CD4-positive, alpha-beta T cell treated with Interleukin-6 for 4 hours (primary cell): Measurements from ENCODE around the gene PRMT3.
"Not testable (repeated sequence)": the region's sequence is repeated elsewhere in the genome, so short reads cannot be mapped to it uniquely, and the experiment has no call there.

Experiments
- DNase-seq: peaks from one replicate; pipeline ENCODE4 v3.0.0-alpha.2; 2020; ENCODE audit warnings: mixed read lengths

Gene PRMT3

GRCh38 chr11:20374741-20375300 lies 12.7 kb upstream of the PRMT3 start:
- DNase-seq, result no peak

DNA sequence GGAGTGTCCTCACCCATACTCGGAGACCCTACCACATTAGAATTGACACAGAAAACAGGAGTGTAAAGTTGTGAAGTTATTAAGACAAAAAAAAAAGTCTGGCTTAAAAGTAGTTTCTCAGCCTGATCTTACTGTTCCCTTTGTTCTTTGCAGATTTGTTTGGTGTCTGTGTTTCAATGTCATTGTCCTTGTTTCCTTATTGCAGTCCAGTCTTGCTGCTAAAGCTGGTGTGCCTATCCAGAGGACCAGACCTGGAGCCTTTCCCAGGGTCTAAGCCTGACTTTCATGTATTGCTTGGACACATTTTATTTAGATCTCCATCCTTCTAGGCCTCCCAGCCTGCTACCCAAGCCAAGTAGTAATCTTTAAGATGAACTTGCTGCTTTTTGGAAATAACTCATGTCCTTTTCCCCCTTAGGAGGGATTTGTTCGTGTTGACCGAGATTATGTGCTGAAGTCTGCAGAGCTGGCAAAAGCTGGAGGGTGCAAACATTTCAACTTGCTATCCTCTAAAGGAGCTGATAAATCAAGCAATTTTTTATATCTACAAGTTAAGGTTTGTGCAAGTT lies 11.3 kb upstream of the PRMT3 start:
- no peak for DNase-seq

GRCh38 chr11:20385996-20386395 lies 1.5 kb upstream of the PRMT3 start:
- not testable (repeated sequence) for DNase-seq

- no peak for DNase-seq
Observed at GRCh38 chr11:20388096-20389055, 860 bp downstream of the PRMT3 start.

DNA sequence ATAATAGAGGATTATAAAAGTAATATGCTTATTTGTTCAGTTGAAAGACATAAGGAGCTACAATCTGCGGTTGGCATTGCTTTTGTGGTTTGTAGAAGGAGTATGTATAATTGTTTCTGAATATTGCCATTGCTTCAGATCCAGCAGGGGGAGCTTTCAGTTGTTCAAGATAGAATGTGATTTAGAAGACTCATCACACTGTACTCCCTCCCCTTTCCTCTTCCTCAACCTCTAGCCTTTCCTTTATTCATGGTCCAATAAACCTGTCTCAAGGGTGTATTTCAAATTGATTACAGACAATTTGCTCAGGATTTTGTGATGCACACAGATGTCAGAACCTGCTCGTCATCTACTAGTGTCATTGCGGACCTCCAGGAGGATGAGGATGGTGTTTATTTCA lies 9.8 kb downstream of the PRMT3 start:
- DNase-seq, result peak; percentile 26

GRCh38 chr11:20399498-20399897 lies 12.0 kb downstream of the PRMT3 start:
- DNase-seq, result no peak

- DNase-seq, result no peak
Observed at GRCh38 chr11:20403059-20403458, 15.5 kb downstream of the PRMT3 start.

- no peak for DNase-seq
Observed at GRCh38 chr11:20406484-20406883, 19.0 kb downstream of the PRMT3 start.

GRCh38 chr11:20407344-20407743 lies 19.8 kb downstream of the PRMT3 start:
- no peak for DNase-seq

- DNase-seq, result no peak
Observed at GRCh38 chr11:20415432-20415831, 27.9 kb downstream of the PRMT3 start.

- no peak for DNase-seq
Observed at GRCh38 chr11:20417771-20418170, 30.3 kb downstream of the PRMT3 start.

DNA sequence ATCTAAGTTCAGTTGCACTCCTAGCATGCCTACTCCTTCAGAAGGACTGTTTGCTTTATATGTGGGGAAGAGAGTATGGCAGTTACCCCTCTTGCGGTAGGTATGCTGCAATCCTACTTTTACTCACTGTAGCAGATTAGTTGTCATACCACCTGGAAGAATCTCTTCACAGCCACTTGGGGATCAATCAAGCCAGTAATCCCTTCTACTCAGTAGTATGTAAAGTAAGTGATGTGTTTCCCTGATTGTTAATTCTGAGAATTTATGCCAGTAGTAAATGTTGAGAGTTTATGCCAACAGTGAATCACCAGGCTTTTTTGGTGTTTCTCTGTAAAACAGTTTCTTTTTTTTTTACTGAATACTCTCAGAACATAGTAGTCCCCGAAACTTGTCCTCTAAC lies 34.4 kb downstream of the PRMT3 start:
- DNase-seq, result no peak

- DNase-seq, result no peak
Observed at GRCh38 chr11:20429216-20429615, 41.7 kb downstream of the PRMT3 start.

GRCh38 chr11:20438637-20439036 lies 51.1 kb downstream of the PRMT3 start:
- DNase-seq, result no peak

DNA sequence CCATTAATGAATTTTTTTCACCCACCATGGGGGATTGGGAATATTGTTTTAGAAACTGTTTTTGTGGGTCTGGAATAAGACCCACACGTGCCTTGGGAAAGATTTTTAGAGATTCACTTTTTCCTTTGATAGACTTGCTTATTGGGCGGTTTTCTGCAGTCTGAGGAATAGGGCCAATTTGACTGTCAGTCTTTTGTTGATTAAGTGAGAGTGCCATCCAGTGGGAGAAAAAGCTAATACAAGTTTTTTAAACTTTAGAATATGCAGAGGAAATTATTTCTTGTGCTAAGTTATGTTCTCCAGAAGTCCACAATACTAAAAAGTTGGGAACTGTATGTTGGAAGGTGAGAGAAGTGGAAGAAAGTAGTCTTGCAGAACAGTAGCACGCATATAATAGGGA lies 56.1 kb downstream of the PRMT3 start:
- no peak for DNase-seq

DNA sequence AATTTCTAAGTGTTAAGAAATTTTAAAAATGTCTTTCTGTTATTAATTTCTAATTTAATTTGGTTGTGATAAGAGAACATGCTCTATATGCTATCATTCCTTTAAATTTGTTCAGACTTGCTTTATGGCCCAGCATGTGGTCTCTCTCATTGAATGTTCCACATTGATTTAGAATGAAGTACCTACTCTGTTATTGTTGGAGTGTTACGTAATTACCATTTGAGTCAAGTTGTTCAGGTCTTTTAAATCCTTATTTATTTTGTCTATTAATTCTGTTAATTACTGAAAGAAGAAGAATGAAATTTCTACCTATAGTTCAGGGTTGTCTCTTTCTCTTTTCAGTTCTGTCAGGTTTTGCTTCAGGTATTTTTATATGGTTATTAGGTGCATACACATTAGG lies 57.0 kb downstream of the PRMT3 start:
- no peak for DNase-seq

- no peak for DNase-seq
Observed at GRCh38 chr11:20448834-20449233, 61.3 kb downstream of the PRMT3 start.

DNA sequence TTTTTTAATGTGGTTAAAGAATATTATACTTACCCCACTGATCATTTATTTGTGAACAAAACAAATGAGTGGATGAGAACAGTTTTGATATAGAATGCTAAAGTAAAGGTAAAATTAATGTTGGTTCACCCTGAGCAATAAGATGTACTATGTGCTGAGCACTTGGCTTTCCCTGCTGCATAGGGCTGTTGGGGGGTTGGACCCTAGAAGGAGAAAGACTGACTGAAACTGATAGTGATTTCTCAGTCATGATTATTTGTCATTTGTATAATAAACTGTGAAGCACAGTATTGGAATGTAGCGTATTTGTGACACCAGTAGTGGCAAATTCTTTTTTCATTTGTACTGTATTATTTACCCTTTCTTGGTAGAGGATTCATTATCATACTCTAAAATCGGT lies 63.3 kb downstream of the PRMT3 start:
- no peak for DNase-seq

DNA sequence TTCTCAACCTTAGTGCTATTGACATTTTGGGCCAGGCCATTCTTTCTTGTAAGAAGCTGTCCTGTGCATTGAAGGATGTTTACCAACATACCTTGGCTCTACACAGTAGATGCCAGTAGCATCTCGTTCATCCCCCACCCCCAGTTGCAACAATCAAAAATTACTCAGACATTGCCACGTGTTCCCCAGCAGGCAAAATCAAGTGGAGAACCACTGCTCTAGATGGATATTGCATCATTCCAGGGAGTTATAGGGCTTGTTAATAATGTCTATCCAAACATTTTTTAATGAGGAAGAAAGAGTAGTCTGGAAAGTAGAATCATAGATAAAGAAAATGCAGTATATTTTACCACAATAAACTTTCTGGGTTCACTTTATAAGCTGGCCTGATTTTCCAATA lies 64.1 kb downstream of the PRMT3 start:
- DNase-seq, result no peak

DNA sequence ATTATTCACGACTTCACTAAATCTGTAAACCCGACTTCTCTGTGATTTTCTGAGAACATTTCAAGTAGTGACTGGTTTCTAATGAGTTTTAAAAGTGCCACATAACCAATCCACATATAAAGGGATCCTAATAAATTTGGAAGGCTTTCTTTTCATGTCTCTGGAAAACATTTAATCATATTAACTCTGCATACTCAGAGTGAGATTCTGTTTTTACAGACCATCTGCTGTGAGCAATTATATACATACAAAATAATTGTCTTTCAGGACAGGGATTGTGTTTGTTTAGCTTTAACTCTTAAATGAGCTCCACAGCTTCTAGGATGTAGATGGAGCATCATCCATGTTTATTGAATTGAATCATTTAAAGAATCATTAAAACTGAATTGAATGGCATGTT lies 65.1 kb downstream of the PRMT3 start:
- no peak for DNase-seq

- DNase-seq, result no peak
Observed at GRCh38 chr11:20453657-20454316, 66.3 kb downstream of the PRMT3 start.

GRCh38 chr11:20457001-20457799 lies 69.7 kb downstream of the PRMT3 start:
- DNase-seq, result no peak
